ENCODE data around the gene LAMA5.

- TF ChIP-seq POLR2AphosphoS5 (IDR thresholded peaks at IDR 0.05; ENCODE audit: low read depth, low read length), result no peak
- no peak for TF ChIP-seq SIN3A (IDR thresholded peaks at IDR 0.05; ENCODE audit: borderline replicate concordance, insufficient read depth, low read length)
- TF ChIP-seq REST (IDR thresholded peaks at IDR 0.05; ENCODE audit: insufficient read depth in 1 of 2, low read depth in 2 of 2, low read length in 2 of 2), result no peak
- TF ChIP-seq FOXP2 (optimal IDR thresholded peaks at IDR 0.05; ENCODE audit: borderline replicate concordance, extremely low read depth, extremely low read length, insufficient read depth), result no peak
- no peak for TF ChIP-seq TAF1 (IDR thresholded peaks at IDR 0.05; ENCODE audit: borderline replicate concordance, insufficient read depth, low read length)
These were observed 48.4 kb upstream of the LAMA5 start for GRCh38 chr20:62415354-62416111.

Data from PFSK-1 (cell line).